ENCODE data around the gene CNIH1. TPM values are rescaled to one million over a fixed set of nuclear protein-coding genes. Genes with fewer than 3 reads are reported as not detected.
"Not testable (repeated sequence)": the region's sequence is repeated elsewhere in the genome, so short reads cannot be mapped to it uniquely, and the experiment has no call there.

CNIH1 gene
- total RNA-seq, 1 donor from 2014 or later: 101 TPM

DNA sequence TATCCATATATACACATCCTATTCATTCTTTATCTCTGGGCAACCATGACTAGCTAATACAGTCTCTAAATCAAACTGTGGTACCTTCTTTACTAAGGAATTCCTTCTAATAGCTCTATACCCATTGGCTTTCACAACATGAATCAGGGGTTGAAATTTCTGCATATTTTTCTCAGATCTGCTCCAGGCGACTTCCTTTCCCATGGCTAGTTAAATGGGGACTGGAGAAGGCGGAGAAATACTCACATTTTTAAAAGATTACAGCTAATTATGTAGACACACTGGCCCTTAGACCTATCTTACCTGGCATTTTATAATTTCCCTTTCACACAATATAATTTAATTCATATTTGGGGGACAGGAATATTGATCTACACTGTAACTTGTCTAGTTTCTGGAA lies 45.5 kb downstream of the CNIH1 start:
- no peak overlapping the region for H3K4me3 ChIP-seq
- H3K4me1 ChIP-seq: peaks cover 8% of the 10 kb centered on the region
- no peak for ATAC-seq
- no peak overlapping the region for H3K27ac ChIP-seq
- TF ChIP-seq, protein P1, sequence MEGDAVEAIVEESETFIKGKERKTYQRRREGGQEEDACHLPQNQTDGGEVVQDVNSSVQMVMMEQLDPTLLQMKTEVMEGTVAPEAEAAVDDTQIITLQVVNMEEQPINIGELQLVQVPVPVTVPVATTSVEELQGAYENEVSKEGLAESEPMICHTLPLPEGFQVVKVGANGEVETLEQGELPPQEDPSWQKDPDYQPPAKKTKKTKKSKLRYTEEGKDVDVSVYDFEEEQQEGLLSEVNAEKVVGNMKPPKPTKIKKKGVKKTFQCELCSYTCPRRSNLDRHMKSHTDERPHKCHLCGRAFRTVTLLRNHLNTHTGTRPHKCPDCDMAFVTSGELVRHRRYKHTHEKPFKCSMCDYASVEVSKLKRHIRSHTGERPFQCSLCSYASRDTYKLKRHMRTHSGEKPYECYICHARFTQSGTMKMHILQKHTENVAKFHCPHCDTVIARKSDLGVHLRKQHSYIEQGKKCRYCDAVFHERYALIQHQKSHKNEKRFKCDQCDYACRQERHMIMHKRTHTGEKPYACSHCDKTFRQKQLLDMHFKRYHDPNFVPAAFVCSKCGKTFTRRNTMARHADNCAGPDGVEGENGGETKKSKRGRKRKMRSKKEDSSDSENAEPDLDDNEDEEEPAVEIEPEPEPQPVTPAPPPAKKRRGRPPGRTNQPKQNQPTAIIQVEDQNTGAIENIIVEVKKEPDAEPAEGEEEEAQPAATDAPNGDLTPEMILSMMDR (IDR thresholded peaks at IDR 0.05): no peak
- H3K9me3 ChIP-seq: no peaks in the 10 kb centered on the region
- intact Hi-C loops (cut with DNase I): no loop called here
- H3K36me3 ChIP-seq: no peaks in the 10 kb centered on the region
- DNase-seq: no peak
- H3K27me3 ChIP-seq (ENCODE audit: low read depth): no peaks in the 10 kb centered on the region

DNA sequence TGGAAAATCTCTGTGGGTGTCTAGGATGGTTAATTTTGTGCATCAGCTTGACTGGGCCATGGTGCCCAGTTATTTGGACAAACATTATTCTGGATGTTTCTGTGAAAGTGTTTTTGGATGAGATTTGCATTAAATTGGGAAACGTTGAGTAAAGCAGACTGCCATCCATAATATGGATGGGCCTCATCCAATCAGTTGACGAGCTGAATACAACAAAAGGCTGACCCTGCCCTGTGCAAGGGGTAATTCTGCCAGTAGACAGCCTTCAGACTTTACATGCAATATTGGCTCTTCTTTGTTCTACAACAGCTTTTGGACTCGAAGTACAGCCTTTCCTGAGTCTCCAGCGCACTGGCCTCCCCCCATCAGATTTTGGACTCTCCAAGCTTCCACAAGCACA lies 45.9 kb downstream of the CNIH1 start:
- no peak overlapping the region for H3K27ac ChIP-seq
- no peak overlapping the region for H3K4me3 ChIP-seq
- TF ChIP-seq, protein P1 (IDR thresholded peaks at IDR 0.05): no peak
- no peaks in the 10 kb centered on the region for H3K27me3 ChIP-seq (ENCODE audit: low read depth)
- no peaks in the 10 kb centered on the region for H3K9me3 ChIP-seq
- H3K36me3 ChIP-seq: no peaks in the 10 kb centered on the region
- intact Hi-C loops (cut with DNase I): no loop called here
- H3K4me1 ChIP-seq: peaks cover 8% of the 10 kb centered on the region
- no peak for ATAC-seq
- no peak for DNase-seq

DNA sequence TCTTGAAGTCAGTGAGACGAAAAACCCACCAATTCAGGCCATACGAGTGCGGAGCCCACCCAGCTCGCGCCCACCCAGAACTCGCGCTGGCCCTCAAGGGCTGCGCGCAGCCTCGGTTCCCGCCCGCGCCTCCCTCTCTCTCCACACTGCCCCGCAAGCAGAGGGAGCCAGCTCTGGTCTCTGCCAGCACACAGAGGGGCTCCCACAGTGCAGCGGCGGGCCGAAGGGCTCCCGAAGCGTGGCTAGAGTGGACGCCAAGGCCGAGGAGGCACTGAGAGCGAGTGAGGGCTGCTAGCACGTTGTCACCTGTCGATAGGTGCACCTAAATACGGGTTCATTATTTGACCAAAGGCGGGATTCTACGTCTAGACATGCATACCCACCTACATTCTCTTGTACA lies 46.6 kb downstream of the CNIH1 start:
- Histone ChIP-seq H3K4me3 (no peak overlapping the region), H3K4me1 (peaks cover 8% of the 10 kb centered on the region), H3K36me3 (no peaks in the 10 kb centered on the region), H3K27me3 (ENCODE audit: low read depth) (no peaks in the 10 kb centered on the region), H3K27ac (no peak overlapping the region), H3K9me3 (no peaks in the 10 kb centered on the region)
- intact Hi-C loops (cut with DNase I): no loop called here
- no peak for ATAC-seq
- TF ChIP-seq, protein P1 (IDR thresholded peaks at IDR 0.05): no peak
- DNase-seq: no peak

DNA sequence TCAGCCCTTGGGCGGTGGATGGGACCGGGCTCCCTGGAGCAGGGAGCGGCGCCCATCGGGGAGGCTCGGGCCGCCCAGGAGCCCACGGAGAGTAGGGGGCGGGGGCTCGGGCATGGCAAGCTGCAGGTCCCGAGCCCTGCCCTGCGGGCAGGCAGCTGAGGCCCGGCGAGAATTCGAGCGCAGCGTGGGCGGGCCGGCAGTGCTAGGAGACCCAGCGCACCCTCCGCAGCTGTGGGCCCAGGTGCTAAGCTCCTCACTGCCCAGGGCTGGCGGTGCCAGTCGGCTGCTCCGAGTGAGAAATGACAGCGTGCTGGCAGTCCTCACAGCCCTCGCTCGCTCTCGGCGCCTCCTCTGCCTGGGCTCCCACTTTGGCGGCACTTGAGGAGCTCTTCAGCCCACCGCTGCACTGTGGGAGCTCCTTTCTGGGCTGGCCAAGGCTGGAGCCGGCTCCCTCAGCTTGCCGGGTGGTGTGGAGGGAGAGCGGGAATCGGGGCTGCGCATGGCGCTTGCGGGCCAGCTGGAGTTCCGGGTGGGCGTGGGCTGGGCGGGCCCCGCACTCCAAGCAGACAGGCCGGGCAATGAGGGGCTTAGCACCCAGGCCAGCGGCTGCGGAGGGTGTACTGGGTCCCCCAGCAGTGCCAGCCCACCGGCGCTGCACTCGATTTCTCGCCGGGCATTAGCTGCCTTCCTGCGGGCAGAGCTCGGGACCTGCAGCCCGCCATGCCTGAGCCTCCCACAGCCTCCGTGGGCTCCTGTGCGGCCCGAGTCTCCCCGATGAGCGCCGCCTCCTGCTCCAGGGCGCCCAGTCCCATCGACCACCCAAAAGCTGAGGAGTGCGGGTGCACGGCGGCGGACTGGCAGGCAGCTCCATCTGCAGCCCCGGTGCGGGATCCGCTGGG lies 47.9 kb downstream of the CNIH1 start:
- H3K9me3 ChIP-seq; H3K36me3 ChIP-seq; H3K4me3 ChIP-seq; ATAC-seq; H3K27me3 ChIP-seq (ENCODE audit: low read depth); H3K4me1 ChIP-seq; intact Hi-C loops (cut with DNase I); DNase-seq; H3K27ac ChIP-seq: not testable (repeated sequence)

DNA sequence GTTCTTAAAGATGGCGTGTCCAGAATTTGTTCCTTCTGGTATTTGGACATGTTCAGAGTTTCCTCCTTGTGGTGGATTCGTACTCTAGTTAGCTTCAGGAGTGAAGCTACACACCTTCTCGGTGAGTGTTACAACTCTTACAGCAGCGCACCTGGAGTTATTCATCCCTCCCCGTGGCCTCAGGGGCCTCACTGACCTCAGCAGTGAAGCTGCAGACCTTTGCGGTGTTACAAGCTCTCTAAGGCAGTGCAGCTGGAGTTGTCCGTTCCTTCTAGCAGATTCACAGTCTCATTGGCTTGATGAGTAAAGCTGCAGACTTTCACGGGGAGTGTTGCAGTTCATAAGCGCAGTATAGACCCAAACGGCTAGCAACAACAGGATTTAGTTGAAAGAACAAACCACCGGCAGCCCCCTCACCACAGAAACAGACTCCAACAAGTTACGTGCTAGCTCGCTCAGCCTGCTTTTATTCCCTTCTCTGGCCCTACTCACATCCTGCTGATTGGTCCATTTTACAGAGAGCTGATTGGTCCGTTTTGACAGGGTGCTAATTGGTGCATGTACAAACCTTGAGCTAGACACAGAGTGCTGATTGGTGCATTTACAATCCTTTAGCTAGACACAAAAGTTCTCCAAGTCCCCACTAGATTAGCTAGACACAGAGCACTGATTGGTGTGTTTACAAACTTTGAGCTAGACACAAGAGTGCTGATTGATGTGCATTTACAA lies 48.9 kb downstream of the CNIH1 start:
- TF ChIP-seq, protein P1 (IDR thresholded peaks at IDR 0.05): no peak
- intact Hi-C loops (cut with DNase I): no loop called here
- H3K9me3 ChIP-seq: no peaks in the 10 kb centered on the region
- H3K27me3 ChIP-seq (ENCODE audit: low read depth): no peaks in the 10 kb centered on the region
- DNase-seq (no peak), ATAC-seq (no peak)
- H3K27ac ChIP-seq: no peak overlapping the region
- no peaks in the 10 kb centered on the region for H3K36me3 ChIP-seq
- H3K4me1 ChIP-seq: peaks cover 3% of the 10 kb centered on the region
- no peak overlapping the region for H3K4me3 ChIP-seq

DNA sequence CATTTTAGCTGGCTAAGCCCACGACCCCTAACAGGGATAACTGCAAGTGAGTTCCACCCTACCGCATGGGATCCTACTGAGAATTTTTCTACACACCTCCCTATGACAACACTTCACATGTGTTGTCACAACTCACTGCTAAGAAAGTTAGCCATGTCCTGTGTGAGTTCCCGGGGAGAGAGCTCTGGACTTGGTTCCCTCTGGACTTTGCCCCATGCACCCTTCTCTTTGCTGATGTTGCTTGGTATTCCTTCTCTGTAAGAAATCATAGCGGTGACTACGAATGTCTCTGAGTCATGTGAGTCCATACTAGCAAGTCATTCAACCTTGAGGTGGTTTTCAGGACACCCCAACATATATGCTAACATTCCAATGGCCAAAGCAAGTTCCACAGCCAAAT lies 53.8 kb downstream of the CNIH1 start:
- TF ChIP-seq, protein P1 (IDR thresholded peaks at IDR 0.05): no peak
- Histone ChIP-seq H3K27me3 (ENCODE audit: low read depth) (no peaks in the 10 kb centered on the region), H3K4me1 (no peaks in the 10 kb centered on the region), H3K27ac (no peak overlapping the region), H3K36me3 (no peaks in the 10 kb centered on the region), H3K4me3 (no peak overlapping the region), H3K9me3 (no peaks in the 10 kb centered on the region)
- no peak for DNase-seq
- ATAC-seq: no peak
- intact Hi-C loops (cut with DNase I): no loop called here

All from lower lobe of right lung (tissue), 2 donors.